ENCODE measurements around the gene TNRC18. TPM values are rescaled to one million over a fixed set of nuclear protein-coding genes. Genes with fewer than 3 reads are reported as not detected.

The TNRC18 gene
- total RNA-seq, 1 experiment from 2014 or later, result 91.7 TPM

- intact Hi-C loops (cut with micrococcal nuclease; ENCODE audit: unreplicated experiment), result no loop called here
- POLR2A ChIA-PET (ENCODE audit: low non-redundant PET), result no interaction called here
- no peak for DNase-seq (ENCODE audit: low spot score)
- Histone ChIP-seq H3K27me3 (replicated peaks; ENCODE audit: insufficient read depth, low read depth, low read length, poor library complexity) (no peaks in the 10 kb centered on the region), H3K4me3 (ENCODE audit: low read depth, low read length, poor library complexity, severe bottlenecking) (no peak overlapping the region), H3K4me1 (ENCODE audit: insufficient read depth, low read length, poor library complexity, severe bottlenecking) (no peaks in the 10 kb centered on the region), H3K27ac (ENCODE audit: low read depth, low read length, poor library complexity, severe bottlenecking) (no peak overlapping the region), H3K36me3 (ENCODE audit: insufficient read depth, low read length, poor library complexity, severe bottlenecking) (peaks cover 28% of the 10 kb centered on the region), H3K9me3 (ENCODE audit: low read depth, low read length, poor library complexity, severe bottlenecking) (peaks cover under 1% of the 10 kb centered on the region)
- no TSS peak for BruUV-seq (replicated peaks)
- TF ChIP-seq CTCF (conservative IDR thresholded peaks at IDR 0.05; ENCODE audit: low read depth, low read length) (no peak), EZH2 (IDR thresholded peaks at IDR 0.05; ENCODE audit: borderline replicate concordance, low read depth, low read length, poor library complexity, severe bottlenecking) (no peak)
- CTCF ChIA-PET, result interaction anchor here (0.7 kb wide), 1 partner anchor 253 kb away, joined by 3 read pairs; no protein-coding TSS in a partner anchor
Measured at GRCh38 chr7:5350174-5350463, 73.5 kb downstream of the TNRC18 start.

GRCh38 chr7:5349437-5350173 is 74.0 kb downstream of the TNRC18 start:
- intact Hi-C loops (cut with micrococcal nuclease; ENCODE audit: unreplicated experiment), result no loop called here
- Histone ChIP-seq H3K4me3 (ENCODE audit: low read depth, low read length, poor library complexity, severe bottlenecking) (no peak overlapping the region), H3K9me3 (ENCODE audit: low read depth, low read length, poor library complexity, severe bottlenecking) (peaks cover 6% of the 10 kb centered on the region), H3K27ac (ENCODE audit: low read depth, low read length, poor library complexity, severe bottlenecking) (no peak overlapping the region), H3K36me3 (ENCODE audit: insufficient read depth, low read length, poor library complexity, severe bottlenecking) (peaks cover 33% of the 10 kb centered on the region), H3K27me3 (replicated peaks; ENCODE audit: insufficient read depth, low read depth, low read length, poor library complexity) (no peaks in the 10 kb centered on the region), H3K4me1 (ENCODE audit: insufficient read depth, low read length, poor library complexity, severe bottlenecking) (no peaks in the 10 kb centered on the region)
- no peak for DNase-seq (ENCODE audit: low spot score)
- ChIA-PET CTCF (no interaction called here), POLR2A (ENCODE audit: low non-redundant PET) (no interaction called here)
- TF ChIP-seq CTCF (conservative IDR thresholded peaks at IDR 0.05; ENCODE audit: low read depth, low read length) (no peak), EZH2 (IDR thresholded peaks at IDR 0.05; ENCODE audit: borderline replicate concordance, low read depth, low read length, poor library complexity, severe bottlenecking) (no peak)
- BruUV-seq (replicated peaks), result no TSS peak

- Histone ChIP-seq H3K27me3 (replicated peaks; ENCODE audit: insufficient read depth, low read depth, low read length, poor library complexity) (no peaks in the 10 kb centered on the region), H3K4me1 (ENCODE audit: insufficient read depth, low read length, poor library complexity, severe bottlenecking) (no peaks in the 10 kb centered on the region), H3K27ac (ENCODE audit: low read depth, low read length, poor library complexity, severe bottlenecking) (no peak overlapping the region), H3K9me3 (ENCODE audit: low read depth, low read length, poor library complexity, severe bottlenecking) (peaks cover 12% of the 10 kb centered on the region), H3K36me3 (ENCODE audit: insufficient read depth, low read length, poor library complexity, severe bottlenecking) (peaks cover 39% of the 10 kb centered on the region), H3K4me3 (ENCODE audit: low read depth, low read length, poor library complexity, severe bottlenecking) (no peak overlapping the region)
- no peak for DNase-seq (ENCODE audit: low spot score)
- POLR2A ChIA-PET (ENCODE audit: low non-redundant PET), result no interaction called here
- intact Hi-C loops (cut with micrococcal nuclease; ENCODE audit: unreplicated experiment), result no loop called here
- CTCF ChIA-PET, result no interaction called here
- BruUV-seq (replicated peaks), result no TSS peak
- TF ChIP-seq EZH2 (IDR thresholded peaks at IDR 0.05; ENCODE audit: borderline replicate concordance, low read depth, low read length, poor library complexity, severe bottlenecking), result no peak
- no peak for TF ChIP-seq CTCF (conservative IDR thresholded peaks at IDR 0.05; ENCODE audit: low read depth, low read length)
Measured at GRCh38 chr7:5349005-5349380, 74.6 kb downstream of the TNRC18 start.
